Tibial artery (tissue), 4 donors: Measurements from ENCODE around the gene UBXN10.

Experiments
- DNase-seq, 2 donors: peaks; one replicate each; pipeline ENCODE4 v3.0.0-alpha.2; 2019
- H3K27ac ChIP-seq, 2 donors: fragments of 200-600 bp; sonication (generic) in 1 of 2; 1 replicate in 1 of 2; 2 replicates in 1 of 2; pipeline ENCODE4 v1.5.1; 2018 to 2019; ENCODE audit warnings: mild to moderate bottlenecking in 1 of 2
- H3K27me3 ChIP-seq, 2 donors: fragments of 200-600 bp; sonication (generic) in 1 of 2; one replicate each; pipeline versions ENCODE4 v1.5.1 to v1.6.0; 2016 to 2019
- H3K36me3 ChIP-seq, 3 donors: fragments of 200-600 bp; sonication (generic) in 2 of 3; one replicate each; pipeline ENCODE4 v1.5.1; 2016 to 2019; ENCODE audit warnings: mild to moderate bottlenecking in 2 of 3
- H3K4me1 ChIP-seq, 4 donors: fragments of 200-600 bp; sonication (generic) in 2 of 4; 1 replicate in 3 of 4; 2 replicates in 1 of 4; pipeline ENCODE4 v1.5.1; 2016 to 2019
- H3K4me3 ChIP-seq, 2 donors: fragments of 200-600 bp; sonication (generic) in 1 of 2; 1 replicate in 1 of 2; 2 replicates in 1 of 2; pipeline ENCODE4 v1.5.1; 2018 to 2019; ENCODE audit warnings: mild to moderate bottlenecking in 2 of 2
- H3K9me3 ChIP-seq, 3 donors: fragments of 200-600 bp; sonication (generic) in 1 of 3; one replicate each; pipeline ENCODE4 v1.5.1; 2016 to 2019
- CTCF ChIP-seq, 2 experiments: fragments of 200-600 bp in 1 of 2; fragments of 450-650 bp in 1 of 2; IDR thresholded peaks; one replicate each; pipeline ENCODE4 v1.5.1; 2017 to 2019; ENCODE audit warnings: antibody characterized with exemption in 2 of 2, mild to moderate bottlenecking in 1 of 2, moderate library complexity in 1 of 2
- intact Hi-C: fragments of 100-400 bp; cut with DNase I; formaldehyde crosslinking; loops from one replicate; pipeline ENCODE4 v1.15.0; 2023; ENCODE audit warnings: low total_unique reads

Gene UBXN10

GRCh38 chr1:20149601-20150325 lies 36.1 kb upstream of the UBXN10 start:
- no peak for DNase-seq
- Histone ChIP-seq H3K27me3 (peaks cover 0 to 42% of the 10 kb centered on the region in 2 donors), H3K36me3 (no peaks in the 10 kb centered on the region), H3K4me3 (no peak overlapping the region), H3K27ac (no peak overlapping the region), H3K9me3 (no peaks in the 10 kb centered on the region), H3K4me1 (peaks cover 0 to 14% (median 8%) of the 10 kb centered on the region in 4 donors)
- intact Hi-C loops: loop anchor here (5.0 kb wide), 1 partner anchor 172 kb away; the partner anchor contains the start of gene PLA2G2A
- no peak for TF ChIP-seq CTCF (IDR thresholded peaks at IDR 0.05)

- Histone ChIP-seq H3K4me3 (no peak overlapping the region), H3K9me3 (no peaks in the 10 kb centered on the region), H3K36me3 (no peaks in the 10 kb centered on the region), H3K4me1 (peaks cover 0 to 14% (median 8%) of the 10 kb centered on the region in 4 donors), H3K27me3 (peaks cover 0 to 42% of the 10 kb centered on the region in 2 donors), H3K27ac (no peak overlapping the region)
- TF ChIP-seq CTCF (IDR thresholded peaks at IDR 0.05): no peak
- no peak for DNase-seq
- intact Hi-C loops: loop anchor here (5.0 kb wide), 1 partner anchor 173 kb away; the partner anchor contains the start of gene PLA2G2A
These were observed 35.6 kb upstream of the UBXN10 start for GRCh38 chr1:20150326-20150705.

- intact Hi-C loops: loop anchor here (5.0 kb wide), 1 partner anchor 174 kb away; the partner anchor contains the start of gene PLA2G2A
- H3K27me3 ChIP-seq: peaks cover 0 to 42% of the 10 kb centered on the region in 2 donors
- no peaks in the 10 kb centered on the region for H3K36me3 ChIP-seq
- no peak for TF ChIP-seq CTCF (IDR thresholded peaks at IDR 0.05)
- DNase-seq: no peak
- H3K4me3 ChIP-seq: no peak overlapping the region
- no peak overlapping the region for H3K27ac ChIP-seq
- peaks cover 0 to 14% (median 8%) of the 10 kb centered on the region in 4 donors for H3K4me1 ChIP-seq
- H3K9me3 ChIP-seq: no peaks in the 10 kb centered on the region
These were observed 34.9 kb upstream of the UBXN10 start for GRCh38 chr1:20150969-20151368.

GRCh38 chr1:20151906-20152598 lies 33.8 kb upstream of the UBXN10 start:
- Histone ChIP-seq H3K4me3 (peak overlapping the region in 1 of 2 donors; percentile 36), H3K27me3 (peaks cover 0 to 42% of the 10 kb centered on the region in 2 donors), H3K36me3 (no peaks in the 10 kb centered on the region), H3K4me1 (peaks cover 0 to 14% (median 8%) of the 10 kb centered on the region in 4 donors), H3K27ac (no peak overlapping the region), H3K9me3 (no peaks in the 10 kb centered on the region)
- peak; percentile 90 to 92 for TF ChIP-seq CTCF (IDR thresholded peaks at IDR 0.05)
- peak; percentile 74 to 81 for DNase-seq
- intact Hi-C loops: loop anchor here (1.0 to 5.0 kb wide), 2 partner anchors 175 to 233 kb away; partner anchors contain the start of gene PLA2G2A

- DNase-seq: no peak
- intact Hi-C loops: loop anchor here (1.0 to 5.0 kb wide), 2 partner anchors 175 to 233 kb away; partner anchors contain the start of gene PLA2G2A
- Histone ChIP-seq H3K27me3 (peaks cover 0 to 42% of the 10 kb centered on the region in 2 donors), H3K27ac (no peak overlapping the region), H3K4me1 (peaks cover 0 to 14% (median 8%) of the 10 kb centered on the region in 4 donors), H3K36me3 (no peaks in the 10 kb centered on the region), H3K9me3 (peaks cover 0 to 1% (median 0%) of the 10 kb centered on the region in 3 donors), H3K4me3 (peak overlapping the region in 1 of 2 donors; percentile 36)
- no peak for TF ChIP-seq CTCF (IDR thresholded peaks at IDR 0.05)
These were observed 33.3 kb upstream of the UBXN10 start for GRCh38 chr1:20152599-20152930.
